ENCODE data around the gene INPP5E. TPM values are rescaled to one million over a fixed set of nuclear protein-coding genes. Genes with fewer than 3 reads are reported as not detected.

The INPP5E gene
- total and polyA plus RNA-seq, 5 donors = 7.7 to 12.3 (median 8.9) TPM

GRCh38 chr9:136471802-136472487 is 32.3 kb upstream of the INPP5E start:
- peak in 1 of 2 donors; percentile 12 for ATAC-seq
- intact Hi-C loops (cut with DNase I) = no loop called here
- Histone ChIP-seq H3K9me3 (ENCODE audit: control insufficient read depth, low read length) (no peaks in the 10 kb centered on the region), H3K4me1 (ENCODE audit: control insufficient read depth, insufficient read depth, low read length) (no peaks in the 10 kb centered on the region), H3K27me3 (ENCODE audit: control insufficient read depth, insufficient read depth) (no peaks in the 10 kb centered on the region), H3K27ac (ENCODE audit: low read length) (no peak overlapping the region), H3K4me3 (ENCODE audit: low read length) (no peak overlapping the region)
- WGBS = 91% methylated on average over 19 of the region's 19 CpGs
- DNase-seq = peak in 2 of 3 donors; percentile 46 to 47

GRCh38 chr9:136470792-136471469 is 31.3 kb upstream of the INPP5E start:
- no peak for DNase-seq
- no peak for ATAC-seq
- Histone ChIP-seq H3K4me1 (ENCODE audit: control insufficient read depth, insufficient read depth, low read length) (no peaks in the 10 kb centered on the region), H3K9me3 (ENCODE audit: control insufficient read depth, low read length) (no peaks in the 10 kb centered on the region), H3K27me3 (ENCODE audit: control insufficient read depth, insufficient read depth) (no peaks in the 10 kb centered on the region), H3K4me3 (ENCODE audit: low read length) (no peak overlapping the region), H3K27ac (ENCODE audit: low read length) (no peak overlapping the region)
- 93% methylated on average over 12 of the region's 12 CpGs for WGBS
- intact Hi-C loops (cut with DNase I) = no loop called here

GRCh38 chr9:136470356-136470755 is 30.7 kb upstream of the INPP5E start:
- Histone ChIP-seq H3K4me1 (ENCODE audit: control insufficient read depth, insufficient read depth, low read length) (no peaks in the 10 kb centered on the region), H3K9me3 (ENCODE audit: control insufficient read depth, low read length) (no peaks in the 10 kb centered on the region), H3K27me3 (ENCODE audit: control insufficient read depth, insufficient read depth) (no peaks in the 10 kb centered on the region), H3K27ac (ENCODE audit: low read length) (no peak overlapping the region), H3K4me3 (ENCODE audit: low read length) (no peak overlapping the region)
- whole genome bisulfite sequencing = 88% methylated on average over 11 of the region's 11 CpGs
- ATAC-seq (no peak), DNase-seq (no peak)
- intact Hi-C loops (cut with DNase I) = no loop called here

GRCh38 chr9:136467766-136468165 is 28.1 kb upstream of the INPP5E start:
- 85% methylated on average over 15 of the region's 15 CpGs for WGBS

GRCh38 chr9:136466155-136466541 is 26.5 kb upstream of the INPP5E start:
- 95% methylated on average over 30 of the region's 30 CpGs for WGBS
- ATAC-seq = no peak

More at GRCh38 chr9:136467766-136468165, 28.1 kb upstream of the INPP5E start:
- DNase-seq (peak in 2 of 3 donors; percentile 17 to 31), ATAC-seq (no peak)
- H3K4me3 ChIP-seq (ENCODE audit: low read length) = no peak overlapping the region
- intact Hi-C loops (cut with DNase I) = no loop called here
- no peak overlapping the region for H3K27ac ChIP-seq (ENCODE audit: low read length)
- no peaks in the 10 kb centered on the region for H3K9me3 ChIP-seq (ENCODE audit: control insufficient read depth, low read length)
- H3K4me1 ChIP-seq (ENCODE audit: control insufficient read depth, insufficient read depth, low read length) = no peaks in the 10 kb centered on the region
- no peaks in the 10 kb centered on the region for H3K27me3 ChIP-seq (ENCODE audit: control insufficient read depth, insufficient read depth)

GRCh38 chr9:136465500-136466154 is 26.0 kb upstream of the INPP5E start:
- WGBS = 93% methylated on average over 27 of the region's 27 CpGs
- H3K9me3 ChIP-seq (ENCODE audit: control insufficient read depth, low read length) = no peaks in the 10 kb centered on the region
- DNase-seq (peak in 2 of 3 donors; percentile 19 to 39), ATAC-seq (no peak)
- H3K4me1 ChIP-seq (ENCODE audit: control insufficient read depth, insufficient read depth, low read length) = no peaks in the 10 kb centered on the region
- intact Hi-C loops (cut with DNase I) = no loop called here
- H3K27ac ChIP-seq (ENCODE audit: low read length) = no peak overlapping the region
- H3K27me3 ChIP-seq (ENCODE audit: control insufficient read depth, insufficient read depth) = no peaks in the 10 kb centered on the region
- H3K4me3 ChIP-seq (ENCODE audit: low read length) = no peak overlapping the region

More at GRCh38 chr9:136466155-136466541, 26.5 kb upstream of the INPP5E start:
- DNase-seq = peak in 2 of 3 donors; percentile 37 to 47
- no peak overlapping the region for H3K27ac ChIP-seq (ENCODE audit: low read length)
- no peak overlapping the region for H3K4me3 ChIP-seq (ENCODE audit: low read length)
- H3K27me3 ChIP-seq (ENCODE audit: control insufficient read depth, insufficient read depth) = no peaks in the 10 kb centered on the region
- intact Hi-C loops (cut with DNase I) = no loop called here
- no peaks in the 10 kb centered on the region for H3K4me1 ChIP-seq (ENCODE audit: control insufficient read depth, insufficient read depth, low read length)
- no peaks in the 10 kb centered on the region for H3K9me3 ChIP-seq (ENCODE audit: control insufficient read depth, low read length)

GRCh38 chr9:136464241-136464640 is 24.6 kb upstream of the INPP5E start:
- DNase-seq (peak in 1 of 3 donors; percentile 33), ATAC-seq (no peak)
- Histone ChIP-seq H3K27ac (ENCODE audit: low read length) (no peak overlapping the region), H3K4me3 (ENCODE audit: low read length) (no peak overlapping the region), H3K9me3 (ENCODE audit: control insufficient read depth, low read length) (no peaks in the 10 kb centered on the region), H3K4me1 (ENCODE audit: control insufficient read depth, insufficient read depth, low read length) (no peaks in the 10 kb centered on the region), H3K27me3 (ENCODE audit: control insufficient read depth, insufficient read depth) (no peaks in the 10 kb centered on the region)
- intact Hi-C loops (cut with DNase I) = no loop called here
- WGBS = 92% methylated on average over 6 of the region's 6 CpGs

GRCh38 chr9:136463578-136463977 is 23.9 kb upstream of the INPP5E start:
- DNase-seq (peak in 2 of 3 donors; percentile 28 to 40), ATAC-seq (no peak)
- intact Hi-C loops (cut with DNase I) = no loop called here
- H3K4me3 ChIP-seq (ENCODE audit: low read length) = no peak overlapping the region
- 91% methylated on average over 14 of the region's 14 CpGs for WGBS
- H3K4me1 ChIP-seq (ENCODE audit: control insufficient read depth, insufficient read depth, low read length) = no peaks in the 10 kb centered on the region
- H3K27me3 ChIP-seq (ENCODE audit: control insufficient read depth, insufficient read depth) = no peaks in the 10 kb centered on the region
- no peak overlapping the region for H3K27ac ChIP-seq (ENCODE audit: low read length)
- H3K9me3 ChIP-seq (ENCODE audit: control insufficient read depth, low read length) = no peaks in the 10 kb centered on the region

GRCh38 chr9:136462664-136463063 is 23.0 kb upstream of the INPP5E start:
- intact Hi-C loops (cut with DNase I) = no loop called here
- H3K4me1 ChIP-seq (ENCODE audit: control insufficient read depth, insufficient read depth, low read length) = no peaks in the 10 kb centered on the region
- ATAC-seq (no peak), DNase-seq (peak in 1 of 3 donors; percentile 35)
- WGBS = 91% methylated on average over 17 of the region's 17 CpGs
- H3K27ac ChIP-seq (ENCODE audit: low read length) = no peak overlapping the region
- no peaks in the 10 kb centered on the region for H3K9me3 ChIP-seq (ENCODE audit: control insufficient read depth, low read length)
- no peak overlapping the region for H3K4me3 ChIP-seq (ENCODE audit: low read length)
- no peaks in the 10 kb centered on the region for H3K27me3 ChIP-seq (ENCODE audit: control insufficient read depth, insufficient read depth)

- no peaks in the 10 kb centered on the region for H3K4me1 ChIP-seq (ENCODE audit: control insufficient read depth, insufficient read depth, low read length)
- no peaks in the 10 kb centered on the region for H3K9me3 ChIP-seq (ENCODE audit: control insufficient read depth, low read length)
- no peak overlapping the region for H3K4me3 ChIP-seq (ENCODE audit: low read length)
- WGBS = 94% methylated on average over 23 of the region's 23 CpGs
- DNase-seq = peak in 2 of 3 donors; percentile 34 to 52
- intact Hi-C loops (cut with DNase I) = no loop called here
- H3K27ac ChIP-seq (ENCODE audit: low read length) = no peak overlapping the region
- no peaks in the 10 kb centered on the region for H3K27me3 ChIP-seq (ENCODE audit: control insufficient read depth, insufficient read depth)
- no peak for ATAC-seq
Measured at GRCh38 chr9:136460772-136461325, 21.2 kb upstream of the INPP5E start.

GRCh38 chr9:136459425-136459824 is 19.8 kb upstream of the INPP5E start:
- WGBS = 96% methylated on average over 28 of the region's 28 CpGs
- intact Hi-C loops (cut with DNase I) = no loop called here
- DNase-seq = peak in 2 of 3 donors; percentile 36 to 46

More at GRCh38 chr9:136459425-136459824, 19.8 kb upstream of the INPP5E start:
- Histone ChIP-seq H3K4me3 (ENCODE audit: low read length) (no peak overlapping the region), H3K9me3 (ENCODE audit: control insufficient read depth, low read length) (no peaks in the 10 kb centered on the region), H3K27me3 (ENCODE audit: control insufficient read depth, insufficient read depth) (no peaks in the 10 kb centered on the region), H3K4me1 (ENCODE audit: control insufficient read depth, insufficient read depth, low read length) (no peaks in the 10 kb centered on the region), H3K27ac (ENCODE audit: low read length) (no peak overlapping the region)
- no peak for ATAC-seq

Measured in right cardiac atrium (tissue), 5 donors.